HG03354 (cell line): ENCODE measurements around the gene RAP2B.
A peak's percentile ranks its signal among the peaks of the same experiment; 100 is the strongest.
"Not testable (repeated sequence)": the region's sequence is repeated elsewhere in the genome, so short reads cannot be mapped to it uniquely, and the experiment has no call there.

ENCODE experiments used
- ATAC-seq: cut with Tn5 transposase; IDR thresholded peaks from one replicate; pipeline ENCODE4 v1.9.1; 2021; ENCODE audit warnings: mild to moderate bottlenecking; ENCODE audit not compliant: unreplicated experiment, poor library complexity, severe bottlenecking

RAP2B gene

DNA sequence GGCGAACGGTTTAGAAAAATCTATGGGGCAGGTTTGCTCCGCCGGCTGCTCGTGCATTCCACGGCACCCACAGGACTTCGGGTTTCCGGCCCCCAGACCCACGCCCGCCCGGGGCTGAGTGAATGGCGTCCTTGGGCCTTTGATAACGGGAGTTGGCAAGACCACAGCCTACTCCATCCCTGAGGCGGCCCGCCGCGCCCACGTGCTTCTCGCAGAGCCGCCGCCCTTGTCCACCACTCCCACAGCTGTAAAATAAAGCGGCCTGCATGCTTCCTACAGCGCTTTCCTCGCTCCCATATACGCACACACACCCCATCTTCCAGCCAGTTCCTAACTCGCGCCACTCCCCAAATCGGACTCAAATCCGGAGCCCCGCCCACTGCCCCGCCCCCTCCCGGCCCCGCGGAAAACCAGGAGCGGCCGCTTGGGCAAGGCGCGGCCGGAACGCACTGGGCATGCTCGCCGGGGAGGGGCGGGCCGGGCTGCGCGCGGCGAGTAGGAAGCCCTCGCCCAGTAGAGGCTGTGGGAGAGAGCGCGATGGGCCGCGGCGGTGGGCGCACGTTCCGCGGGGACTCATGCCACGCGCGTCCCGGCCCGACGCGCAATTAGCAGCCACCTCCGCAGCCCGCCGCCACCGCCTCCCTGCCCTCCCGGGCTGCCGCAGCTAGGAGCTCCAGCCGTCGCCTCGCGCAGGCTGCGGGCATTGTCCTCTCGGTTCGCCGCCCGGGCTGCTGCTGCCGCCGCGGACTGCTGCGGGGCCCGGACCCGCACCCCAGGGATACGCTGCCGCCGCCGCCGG, at the start of gene RAP2B:
TSS of gene RAP2B (plus strand) at position 513 of the 799 bp plus-strand sequence. CDS start 468 bp downstream, outside the sequence.
- peak; percentile 58 for ATAC-seq

DNA sequence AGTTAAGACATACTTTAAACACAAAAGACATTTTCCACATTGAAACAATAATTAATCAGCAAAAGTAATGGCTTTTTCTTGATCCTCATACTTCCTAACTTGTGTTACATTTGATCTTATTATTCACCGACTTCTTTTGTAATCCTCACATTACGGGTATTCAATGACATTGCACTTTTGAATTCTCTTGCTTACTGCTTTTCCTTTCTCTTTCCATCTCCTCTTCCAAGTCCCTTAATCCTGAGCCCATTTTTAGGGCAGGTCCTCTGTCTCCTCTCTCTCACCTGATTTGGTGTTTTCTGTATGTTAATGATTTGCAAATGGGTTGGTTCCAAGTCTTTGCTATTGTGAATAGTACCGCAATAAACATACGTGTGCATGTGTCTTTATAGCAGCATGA, 48.5 kb upstream of the RAP2B start:
- no peak for ATAC-seq

- ATAC-seq, result not testable (repeated sequence)
Measured at GRCh38 chr3:153114270-153114669, 47.8 kb upstream of the RAP2B start.

DNA sequence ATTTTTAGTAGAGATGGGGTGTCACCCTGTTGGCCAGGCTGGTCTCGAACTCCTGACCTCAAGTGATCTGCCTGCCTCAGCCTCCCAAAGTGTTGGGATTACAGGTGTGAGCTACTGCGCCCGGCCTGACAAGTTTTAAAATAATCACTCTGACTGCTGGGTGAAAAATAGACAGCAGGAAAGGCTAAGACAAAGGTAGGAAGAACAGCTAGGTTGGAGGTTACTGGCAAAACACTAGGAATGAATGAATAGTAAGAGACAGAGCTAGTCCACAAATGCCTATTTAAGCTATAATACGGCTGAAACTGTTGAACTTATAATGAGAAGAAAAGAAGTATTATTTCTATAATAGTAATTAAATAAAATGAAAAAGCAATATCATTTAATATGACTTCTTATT, 46.7 kb upstream of the RAP2B start:
- no peak for ATAC-seq

- no peak for ATAC-seq
Measured at GRCh38 chr3:153127788-153128187, 34.2 kb upstream of the RAP2B start.

DNA sequence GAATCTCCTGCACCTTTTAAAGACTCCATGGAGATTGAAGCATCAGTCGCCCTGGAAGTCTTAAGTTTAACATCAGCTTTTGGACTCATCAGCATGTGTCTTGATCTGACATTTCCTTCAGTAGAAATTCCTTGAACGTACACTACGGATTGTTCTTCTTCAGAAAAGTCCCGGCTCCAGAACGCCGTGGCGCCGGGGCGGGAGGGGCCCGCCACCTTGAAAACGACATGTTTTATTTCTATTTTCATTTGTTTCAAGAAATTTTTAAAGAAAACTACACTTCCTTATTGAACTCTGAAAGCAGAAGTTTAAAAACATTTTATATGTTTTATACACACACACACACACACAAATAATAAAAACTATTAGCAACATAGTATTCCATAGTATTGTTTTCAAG, 32.6 kb upstream of the RAP2B start:
- ATAC-seq, result no peak

- ATAC-seq, result no peak
Measured at GRCh38 chr3:153129866-153130265, 32.2 kb upstream of the RAP2B start.

- ATAC-seq, result peak; percentile 86
Measured at GRCh38 chr3:153130312-153130977, 31.6 kb upstream of the RAP2B start.

DNA sequence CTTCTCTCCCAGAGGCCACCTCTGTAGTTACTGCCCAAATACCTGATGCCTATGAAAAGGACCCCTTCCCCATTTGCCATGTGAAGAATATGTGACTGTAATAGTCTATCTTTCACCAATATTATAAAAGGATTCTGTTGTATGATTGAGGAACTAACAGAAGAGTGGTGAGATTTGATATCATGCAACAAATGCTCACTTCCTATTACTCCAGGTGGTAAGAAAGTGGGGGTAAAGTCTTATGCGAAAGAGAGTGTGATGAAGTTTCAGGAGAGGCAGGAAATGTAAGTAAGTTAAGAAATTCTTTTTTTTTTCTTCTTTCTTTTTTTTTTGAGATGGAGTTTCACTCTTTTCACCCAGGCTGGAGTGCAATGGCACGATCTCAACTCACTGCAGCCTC, 24.4 kb upstream of the RAP2B start:
- no peak for ATAC-seq

DNA sequence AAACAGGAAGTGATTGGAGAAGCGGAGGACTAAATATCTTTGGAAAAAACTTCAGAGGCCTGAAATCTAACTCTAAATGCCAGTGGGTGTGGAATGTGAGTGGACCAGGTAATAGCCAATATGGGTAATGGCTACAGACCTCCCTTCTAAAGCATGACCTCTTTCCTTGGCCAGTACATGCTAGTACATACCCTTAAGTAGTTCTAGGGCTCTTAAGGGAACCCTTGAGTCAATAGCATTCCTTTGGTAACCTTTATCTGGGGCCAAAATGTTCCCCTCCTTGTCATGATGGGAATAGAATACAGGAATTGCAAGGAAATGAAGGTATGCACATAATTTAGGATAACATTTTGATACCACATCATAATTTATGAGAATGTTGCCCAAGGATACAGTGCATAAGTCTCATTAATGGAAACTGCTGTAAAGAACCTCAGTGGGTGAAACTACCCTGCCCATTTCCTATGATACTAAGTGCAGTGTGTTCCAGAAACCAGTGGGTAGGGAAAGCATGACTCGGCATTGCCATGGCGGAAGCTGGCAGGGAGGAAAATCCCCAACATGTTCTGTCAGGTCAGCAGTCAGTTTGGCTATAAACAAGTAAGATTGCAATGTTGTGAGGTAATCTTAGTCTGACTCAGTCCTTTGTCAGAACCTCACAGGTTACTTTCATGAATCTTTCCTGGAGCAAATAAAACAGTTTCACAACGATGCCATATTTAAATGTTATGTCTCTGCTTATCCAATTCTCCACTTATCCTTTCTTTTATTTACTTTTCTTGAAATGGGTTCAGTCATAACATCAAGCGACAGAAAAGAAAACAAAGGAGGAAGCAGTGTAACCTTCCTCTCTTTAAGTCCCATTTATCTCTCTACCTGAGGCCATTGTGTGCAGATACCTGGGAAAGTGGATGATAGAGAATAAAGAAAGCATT, 23.5 kb upstream of the RAP2B start:
- peak; percentile 76 for ATAC-seq

DNA sequence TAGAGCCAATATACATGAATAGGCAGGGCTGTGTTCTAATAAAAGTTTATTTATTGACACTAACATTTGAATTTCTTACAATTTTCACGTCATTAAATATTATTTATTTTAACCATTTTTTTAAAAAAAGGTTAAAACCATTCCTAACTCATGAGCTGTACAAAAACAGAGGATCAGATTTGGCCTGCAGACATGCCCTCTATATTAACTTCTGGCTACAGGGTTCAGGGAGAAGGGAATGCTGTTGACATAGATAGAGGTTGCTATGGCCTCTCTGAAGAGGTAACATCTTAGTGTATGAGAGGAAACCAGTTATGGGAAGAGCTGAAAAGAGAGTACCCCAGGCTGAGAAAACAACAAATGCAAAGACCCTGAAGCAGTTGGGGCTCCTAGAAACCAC, 19.1 kb upstream of the RAP2B start:
- no peak for ATAC-seq

- no peak for ATAC-seq
Measured at GRCh38 chr3:153144071-153144470, 18.0 kb upstream of the RAP2B start.

DNA sequence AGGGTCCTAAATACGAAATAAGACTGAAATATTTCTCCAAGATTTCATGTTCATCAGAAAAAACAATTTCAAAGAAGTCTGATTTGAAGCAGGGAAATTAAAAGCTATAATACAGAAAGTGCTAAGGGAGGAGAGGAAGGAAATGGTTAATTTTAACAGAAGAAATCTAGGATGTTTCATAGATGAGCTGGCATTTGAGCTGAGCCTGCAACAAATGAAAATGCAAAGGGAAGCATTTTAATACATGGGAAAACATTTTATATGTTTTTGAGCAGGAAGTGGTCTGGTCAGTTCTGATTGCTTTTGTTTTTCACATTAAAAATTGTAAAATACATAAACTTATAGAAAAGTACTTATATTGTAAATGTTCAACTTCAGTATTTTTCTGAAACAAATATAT, 17.2 kb upstream of the RAP2B start:
- no peak for ATAC-seq

DNA sequence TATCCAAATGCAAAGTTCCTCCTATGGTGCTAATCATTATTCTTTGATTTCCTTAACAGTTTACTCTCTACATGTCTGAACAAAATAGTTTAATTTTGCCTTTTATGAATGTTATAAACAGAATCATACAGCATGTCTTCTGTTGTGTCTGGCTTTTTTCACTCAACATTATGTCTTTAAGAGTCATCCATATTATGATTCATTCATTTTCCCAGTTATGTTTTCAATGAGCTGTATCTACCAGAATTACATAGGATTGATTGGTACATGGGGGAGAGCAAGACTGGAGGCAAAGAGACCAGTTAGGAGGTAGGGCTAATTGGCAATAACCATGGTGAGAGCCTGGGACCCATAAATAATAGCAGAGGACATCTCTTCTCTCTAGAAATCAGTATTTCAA, 16.6 kb upstream of the RAP2B start:
- ATAC-seq, result no peak

DNA sequence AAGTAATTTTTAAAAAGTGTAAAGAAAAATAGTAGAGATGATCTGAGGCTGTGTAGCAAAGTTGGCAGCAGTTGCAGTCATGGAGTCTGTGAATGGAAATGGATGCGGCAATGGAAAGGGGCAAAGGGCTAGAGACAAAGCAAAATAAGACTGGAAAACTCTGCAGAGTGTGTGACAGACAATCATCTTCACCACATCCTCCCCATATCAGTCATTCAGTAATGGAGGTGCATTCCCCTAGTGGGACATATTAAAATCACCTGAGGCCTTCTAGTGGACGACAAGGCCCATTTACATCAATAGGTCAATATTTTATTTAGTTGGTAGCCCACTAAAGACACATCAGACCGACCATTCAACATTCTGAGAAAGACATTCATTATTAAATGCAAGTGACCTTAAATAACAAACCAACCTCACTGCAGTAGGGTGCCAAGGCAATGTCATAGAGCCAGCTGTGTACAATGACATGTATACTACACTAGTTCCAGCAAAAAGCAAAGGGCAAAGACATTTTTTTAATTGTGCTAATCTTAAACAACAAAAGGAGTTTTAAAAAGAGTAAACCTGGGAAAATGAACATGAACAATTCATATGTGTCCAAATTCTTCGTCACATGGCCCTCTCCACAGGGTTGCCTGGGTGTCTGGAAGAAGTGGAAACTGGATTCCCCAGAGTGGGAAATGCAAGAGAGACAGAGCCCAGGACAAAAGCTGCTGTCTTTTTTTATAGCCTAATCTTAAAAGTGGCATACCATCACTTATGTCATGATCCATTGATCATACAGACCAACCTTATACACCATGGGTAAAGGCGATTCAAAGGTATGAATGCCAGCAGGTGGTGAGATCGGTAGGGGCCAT, 15.6 kb upstream of the RAP2B start:
- no peak for ATAC-seq

DNA sequence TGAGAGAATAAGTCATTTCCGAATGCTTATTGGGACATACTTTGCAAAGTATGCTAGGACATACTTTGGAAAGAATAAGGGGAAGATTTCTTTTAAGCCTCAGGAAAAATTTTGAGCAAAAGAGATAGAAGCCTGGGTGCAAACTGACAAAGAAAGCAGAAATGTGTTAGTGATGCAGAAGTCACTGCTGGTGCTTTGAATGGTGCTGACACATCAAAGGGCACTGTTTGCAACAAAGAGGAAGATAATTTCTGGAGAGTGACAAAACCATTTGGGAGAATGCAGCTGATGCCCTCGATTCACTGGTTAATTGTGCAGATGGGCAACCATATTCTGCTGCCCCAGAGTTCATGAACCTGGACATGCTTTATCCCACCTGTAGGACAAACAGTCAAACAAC, 11.0 kb upstream of the RAP2B start:
- ATAC-seq, result no peak

DNA sequence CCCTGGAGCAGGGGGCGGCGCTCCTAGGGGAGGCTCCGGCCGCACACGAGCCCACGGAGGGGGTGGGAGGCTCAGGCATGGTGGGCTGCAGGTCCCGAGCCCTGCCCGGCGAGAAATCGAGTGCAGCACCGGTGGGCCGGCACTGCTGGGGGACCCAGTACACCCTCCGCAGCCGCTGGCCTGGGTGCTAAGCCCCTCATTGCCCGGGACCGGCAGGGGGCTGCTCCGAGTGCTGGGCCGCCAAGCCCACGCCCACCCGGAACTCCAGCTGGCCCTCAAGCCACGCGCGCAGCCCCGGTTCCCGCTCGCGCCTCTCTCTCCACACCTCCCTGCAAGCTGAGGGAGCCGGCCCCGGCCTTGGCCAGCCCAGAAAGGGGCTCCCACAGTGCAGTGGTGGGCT, 6.2 kb upstream of the RAP2B start:
- ATAC-seq, result not testable (repeated sequence)

DNA sequence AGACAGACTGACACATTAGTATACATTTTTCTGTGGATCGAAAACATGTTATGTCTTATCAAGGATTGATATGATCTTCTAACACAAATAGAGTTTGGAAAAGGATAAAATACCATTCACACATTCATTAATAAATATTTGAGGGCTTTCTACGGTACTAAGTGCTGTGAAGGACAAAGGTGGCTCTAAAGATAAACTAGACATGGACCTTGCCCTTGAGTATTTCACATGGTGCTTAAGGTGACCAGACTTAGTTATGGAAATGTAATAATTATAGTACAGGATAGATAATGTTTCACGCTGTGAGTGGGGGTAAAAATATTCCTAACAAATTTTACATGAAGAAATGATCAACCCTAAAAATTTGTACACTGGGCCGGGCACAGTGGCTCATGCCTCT, 3.8 kb upstream of the RAP2B start:
- no peak for ATAC-seq

DNA sequence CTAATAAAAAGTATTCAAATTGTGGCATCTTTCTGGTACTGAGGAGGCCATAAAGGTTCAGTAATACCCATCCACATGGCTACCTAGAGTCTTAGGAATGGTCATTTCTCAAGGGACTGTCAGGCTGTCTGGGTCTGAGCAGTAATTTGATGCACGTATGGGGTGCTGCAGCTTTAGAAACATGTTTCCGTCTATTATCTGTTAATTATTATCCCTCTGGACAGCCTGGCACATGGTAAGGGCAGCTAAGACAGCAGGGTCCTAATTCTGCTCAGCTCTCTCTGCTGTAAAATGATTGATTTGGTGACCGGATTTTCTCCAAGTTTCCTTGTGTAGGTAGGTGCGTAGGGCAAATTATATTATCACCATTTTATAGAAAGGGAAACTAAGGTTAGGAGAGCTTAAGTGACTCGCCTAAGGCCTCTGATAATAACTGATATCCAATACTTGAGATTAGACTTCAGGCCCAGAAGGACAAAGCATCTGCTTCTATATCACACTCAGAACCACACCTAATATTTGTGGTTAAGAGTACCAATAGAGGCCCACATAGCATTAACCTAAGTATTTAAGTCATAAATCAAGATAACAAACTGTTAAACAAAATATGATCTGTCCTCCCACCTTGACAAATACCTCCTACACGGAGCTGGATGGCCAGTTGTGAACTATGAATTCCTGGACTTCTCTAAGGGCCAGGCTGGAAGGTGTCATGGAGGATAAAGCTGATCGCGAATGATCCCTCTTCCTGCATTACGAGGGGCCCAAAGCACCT, 2.9 kb upstream of the RAP2B start:
- no peak for ATAC-seq
